Psoas muscle (tissue), 8 donors: Measurements from ENCODE around the gene PRTN3. TPM values are rescaled to one million over a fixed set of nuclear protein-coding genes. Genes with fewer than 3 reads are reported as not detected.
A peak's percentile ranks its signal among the peaks of the same experiment; 100 is the strongest.

Experiments used
- ATAC-seq, 4 donors: fragments of 200-7000 bp; cut with Tn5 transposase; one replicate each; pipeline ENCODE4 v1.9.1; 2020; ENCODE audit warnings: moderate library complexity in 3 of 4, mild to moderate bottlenecking in 2 of 4
- DNase-seq, 2 donors: peaks; one replicate each; pipeline ENCODE4 v3.0.0-alpha.2; 2020
- H3K27ac ChIP-seq: fragments of 200-600 bp; one replicate; pipeline ENCODE4 v1.8.0; 2022
- H3K27me3 ChIP-seq, 3 donors: fragments of 200-600 bp in 1 of 3; one replicate each; pipeline versions ENCODE4 v1.6.1 to v1.8.0; 2013 to 2022; ENCODE audit warnings: low read length in 2 of 3, mild to moderate bottlenecking in 2 of 3, moderate library complexity in 1 of 3; ENCODE audit not compliant: insufficient read depth in 3 of 3
- H3K36me3 ChIP-seq, 2 donors: fragments of 200-600 bp in 1 of 2; one replicate each; pipeline versions ENCODE4 v1.6.1 to v1.8.0; 2013 to 2022; ENCODE audit warnings: low read depth in 1 of 2, mild to moderate bottlenecking in 1 of 2, moderate library complexity in 1 of 2; ENCODE audit not compliant: insufficient read depth in 1 of 2
- H3K4me1 ChIP-seq: fragments of 200-600 bp; one replicate; pipeline ENCODE4 v1.8.0; 2022
- H3K4me3 ChIP-seq: fragments of 200-600 bp; one replicate; pipeline ENCODE4 v1.8.0; 2022; ENCODE audit warnings: mild to moderate bottlenecking
- H3K9me3 ChIP-seq: fragments of 200-600 bp; one replicate; pipeline ENCODE4 v1.8.0; 2022
- CTCF ChIP-seq: fragments of 200-600 bp; IDR thresholded peaks from one replicate; pipeline ENCODE4 v1.8.0; 2022; ENCODE audit warnings: antibody characterized with exemption
- WGBS, 3 donors: extraction: QIAGEN DNeasy Blood & Tissue Kit; methylation state at CpG; one replicate each; pipeline versions ENCODE4 v1.1.6 to v1.1.7; 2013; 5-methylcytosine and 5-hydroxymethylcytosine counted together
- intact Hi-C, 2 donors: fragments of 100-400 bp; cut with DNase I; formaldehyde crosslinking; loops; one replicate each; pipeline versions ENCODE4 v1.11.0 to v1.14.2; 2022
- polyA plus RNA-seq, 3 donors: library from polyadenylated mRNA; stranded (reverse); fragments of 200-250 nt; gene quantifications; one replicate each; pipeline ENCODE4 v1.2.3, GENCODE V29; 2013
- total RNA-seq, 4 donors: library from RNA; stranded (reverse); fragmentation: NEBNext Ultra II Directional in 2 of 4; extraction: Animal tissue kit (Norgen Biotek cat#: 25700) in 2 of 4; gene quantifications; one replicate each; pipeline versions ENCODE4 v1.2.1 to v1.2.4, GENCODE V29; 2021 to 2023
- donor health status: healthy with polysubstance abuse.
- donor health status: DM: no; HTN: no; CAD: no; lungs with moderate emphysema.
- donor health status: Bipolar disorder and iron deficiency.
- donor health status: healthy.
- donor health status: DM: yes; HTN: yes; CAD: no.
- donor health status: DM: no; HTN: no; CAD: no.
- donor health status: DM: no; HTN: no; CAD: no.
- donor health status: DM: yes; HTN: yes; CAD: no.

PRTN3 gene
- total and polyA plus RNA-seq, 7 donors: 0.04 to 0.34 (median 0.14) TPM; not detected in 3

DNA sequence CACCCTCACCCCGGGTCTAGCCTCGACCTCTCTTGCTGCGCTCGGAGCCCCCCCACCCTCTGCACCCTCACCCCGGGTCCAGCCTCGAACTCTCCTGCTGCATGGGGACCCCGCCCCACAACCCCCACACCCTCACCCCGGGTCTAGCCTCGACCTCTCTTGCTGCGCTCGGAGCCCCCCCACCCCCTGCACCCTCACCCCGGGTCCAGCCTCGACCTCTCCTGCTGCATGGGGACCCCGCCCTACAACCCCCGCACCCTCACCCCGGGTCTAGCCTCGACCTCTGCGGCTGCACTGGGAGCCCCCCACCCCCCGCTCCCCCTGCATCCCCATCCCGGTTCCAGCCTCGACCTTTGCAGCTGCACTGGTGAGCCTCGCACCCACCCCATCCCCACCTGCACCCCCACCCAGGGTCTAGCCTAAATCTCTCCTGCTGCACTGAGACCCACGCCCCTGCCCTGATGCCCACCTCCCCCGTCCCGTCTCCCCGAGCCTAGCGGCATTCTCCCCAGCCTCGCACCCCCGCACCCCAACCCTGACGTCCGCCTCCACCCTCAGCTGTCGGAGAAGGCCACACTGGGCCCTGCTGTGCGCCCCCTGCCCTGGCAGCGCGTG, 20.4 kb downstream of the PRTN3 start:
- no peaks in the 10 kb centered on the region for H3K9me3 ChIP-seq
- no peak overlapping the region for H3K27ac ChIP-seq
- H3K27me3 ChIP-seq: peaks cover 0 to 56% (median 11%) of the 10 kb centered on the region in 3 donors
- H3K36me3 ChIP-seq: no peaks in the 10 kb centered on the region
- ATAC-seq: no peak
- H3K4me1 ChIP-seq: peaks cover 9% of the 10 kb centered on the region
- DNase-seq: peak in 1 of 2 donors; percentile 54
- H3K4me3 ChIP-seq: no peak overlapping the region
- no peak for TF ChIP-seq CTCF
- 46 to 60% (median 58%) methylated on average over 21 to 33 of the region's 35 CpGs for WGBS, 3 donors
- intact Hi-C loops: no loop called here

DNA sequence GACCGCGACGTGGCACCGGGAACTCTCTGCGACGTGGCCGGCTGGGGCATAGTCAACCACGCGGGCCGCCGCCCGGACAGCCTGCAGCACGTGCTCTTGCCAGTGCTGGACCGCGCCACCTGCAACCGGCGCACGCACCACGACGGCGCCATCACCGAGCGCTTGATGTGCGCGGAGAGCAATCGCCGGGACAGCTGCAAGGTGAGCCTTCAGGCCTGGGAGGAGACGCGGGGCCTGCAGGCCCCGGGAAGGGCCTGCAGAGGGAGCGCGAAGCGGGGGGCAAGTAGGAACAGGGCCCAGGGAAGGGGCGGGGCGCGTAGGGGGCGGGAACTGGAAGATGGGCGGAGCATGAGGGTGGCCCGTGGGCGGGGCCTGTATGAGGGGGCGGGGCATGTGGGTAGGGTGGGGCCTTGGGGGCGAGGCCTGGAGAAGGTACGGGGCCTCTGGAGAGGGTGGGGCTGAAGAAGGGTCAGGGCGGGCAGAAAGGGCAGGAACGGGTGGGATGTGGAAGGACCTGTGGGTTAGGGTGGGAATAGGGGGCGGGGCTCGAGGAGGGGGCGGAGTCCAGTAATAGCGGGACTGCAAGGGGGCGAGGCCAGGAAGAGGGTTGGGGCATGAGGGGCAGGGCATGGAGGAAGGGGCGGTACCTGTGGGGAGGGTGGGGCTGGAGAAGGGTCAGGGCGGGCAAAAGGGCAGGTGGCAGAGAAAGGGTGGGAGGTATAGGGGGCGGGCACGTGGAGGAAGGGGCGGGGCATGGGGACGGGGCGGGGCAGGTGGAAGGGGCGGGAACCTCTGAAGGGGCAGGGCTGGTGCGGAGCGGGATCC, 21.2 kb downstream of the PRTN3 start:
- ATAC-seq (peak; percentile 7 to 49 (median 32)), DNase-seq (peak in 1 of 2 donors; percentile 81)
- H3K27ac ChIP-seq: no peak overlapping the region
- no peaks in the 10 kb centered on the region for H3K36me3 ChIP-seq
- H3K9me3 ChIP-seq: no peaks in the 10 kb centered on the region
- 14 to 19% (median 16%) methylated on average over 53 to 60 of the region's 60 CpGs for WGBS, 3 donors
- intact Hi-C loops: no loop called here
- peaks cover 0 to 50% (median 11%) of the 10 kb centered on the region in 3 donors for H3K27me3 ChIP-seq
- H3K4me1 ChIP-seq: peaks cover 9% of the 10 kb centered on the region
- TF ChIP-seq CTCF: no peak
- H3K4me3 ChIP-seq: no peak overlapping the region

DNA sequence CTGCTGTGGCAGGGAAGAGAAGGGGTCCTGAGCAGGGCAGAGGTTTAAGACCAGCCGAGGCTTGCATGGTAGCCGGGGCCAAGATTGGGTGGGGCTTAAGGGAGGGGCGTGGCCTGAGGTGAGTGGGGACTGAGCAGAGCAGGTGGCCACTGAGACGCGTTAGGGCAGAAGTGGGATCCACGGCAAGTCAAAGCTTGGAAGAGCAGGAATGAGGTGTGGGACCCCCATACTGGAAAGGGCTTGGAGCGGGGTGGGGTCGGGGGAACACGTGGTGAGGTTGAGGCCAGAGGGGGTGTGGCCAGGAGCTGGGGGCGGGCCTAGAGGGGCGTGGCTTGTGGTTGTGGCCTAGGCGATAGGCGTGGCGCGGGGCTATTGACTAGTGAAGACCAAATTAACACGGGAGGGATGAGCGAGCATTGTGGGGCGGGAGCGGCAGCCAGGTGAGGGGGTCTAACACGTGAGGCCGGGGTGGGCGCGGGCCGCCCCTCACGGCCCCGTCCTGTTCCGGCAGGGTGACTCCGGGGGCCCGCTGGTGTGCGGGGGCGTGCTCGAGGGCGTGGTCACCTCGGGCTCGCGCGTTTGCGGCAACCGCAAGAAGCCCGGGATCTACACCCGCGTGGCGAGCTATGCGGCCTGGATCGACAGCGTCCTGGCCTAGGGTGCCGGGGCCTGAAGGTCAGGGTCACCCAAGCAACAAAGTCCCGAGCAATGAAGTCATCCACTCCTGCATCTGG, 21.9 kb downstream of the PRTN3 start:
- Histone ChIP-seq H3K27me3 (peaks cover 0 to 46% (median 11%) of the 10 kb centered on the region in 3 donors), H3K4me3 (no peak overlapping the region), H3K4me1 (peaks cover 9% of the 10 kb centered on the region), H3K36me3 (peaks cover 0 to 6% of the 10 kb centered on the region in 2 donors), H3K9me3 (no peaks in the 10 kb centered on the region), H3K27ac (no peak overlapping the region)
- intact Hi-C loops: no loop called here
- 17 to 21% (median 18%) methylated on average over 32 to 48 of the region's 48 CpGs for WGBS, 3 donors
- TF ChIP-seq CTCF: no peak
- DNase-seq (peak; percentile 63 to 85), ATAC-seq (peak; percentile 29 to 47 (median 42))

DNA sequence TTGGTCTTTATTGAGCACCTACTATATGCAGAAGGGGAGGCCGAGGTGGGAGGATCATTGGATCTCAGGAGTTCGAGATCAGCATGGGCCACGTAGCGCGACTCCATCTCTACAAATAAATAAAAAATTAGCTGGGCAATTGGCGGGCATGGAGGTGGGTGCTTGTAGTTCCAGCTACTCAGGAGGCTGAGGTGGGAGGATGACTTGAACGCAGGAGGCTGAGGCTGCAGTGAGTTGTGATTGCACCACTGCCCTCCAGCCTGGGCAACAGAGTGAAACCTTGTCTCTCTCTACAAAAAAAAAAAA, 22.5 kb downstream of the PRTN3 start:
- H3K36me3 ChIP-seq: peaks cover 0 to 11% of the 10 kb centered on the region in 2 donors
- intact Hi-C loops: no loop called here
- DNase-seq: no peak
- peaks cover 9% of the 10 kb centered on the region for H3K4me1 ChIP-seq
- 68 to 83% (median 74%) methylated on average over 7 of the region's 7 CpGs for WGBS, 3 donors
- TF ChIP-seq CTCF: no peak
- H3K27me3 ChIP-seq: peaks cover 0 to 41% (median 11%) of the 10 kb centered on the region in 3 donors
- no peaks in the 10 kb centered on the region for H3K9me3 ChIP-seq
- ATAC-seq: no peak
- H3K27ac ChIP-seq: no peak overlapping the region
- no peak overlapping the region for H3K4me3 ChIP-seq
